Epithelial cell of esophagus (primary cell): Measurements from ENCODE around the gene SLC44A2.

Experiments
- DNase-seq: peaks from one replicate; pipeline ENCODE4 v3.0.0; 2010; ENCODE audit warnings: low read depth
- H3K4me3 ChIP-seq: 2 replicates; pipeline ENCODE4 v1.5.1; 2011; ENCODE audit warnings: mild to moderate bottlenecking, low read length, control low read depth
- TF ChIP-seq, protein P1 (sequence below): IDR thresholded peaks from 2 replicates; pipeline ENCODE4 v1.5.1; 2011; ENCODE audit warnings: low read depth, mild to moderate bottlenecking, low read length, control low read depth, inconsistent platforms; ENCODE audit not compliant: insufficient read depth; ENCODE audit errors: missing control alignments

The SLC44A2 gene

GRCh38 chr19:10681658-10682057 lies 56.3 kb downstream of the SLC44A2 start:
- H3K4me3 ChIP-seq: no peak overlapping the region
- TF ChIP-seq, protein P1, sequence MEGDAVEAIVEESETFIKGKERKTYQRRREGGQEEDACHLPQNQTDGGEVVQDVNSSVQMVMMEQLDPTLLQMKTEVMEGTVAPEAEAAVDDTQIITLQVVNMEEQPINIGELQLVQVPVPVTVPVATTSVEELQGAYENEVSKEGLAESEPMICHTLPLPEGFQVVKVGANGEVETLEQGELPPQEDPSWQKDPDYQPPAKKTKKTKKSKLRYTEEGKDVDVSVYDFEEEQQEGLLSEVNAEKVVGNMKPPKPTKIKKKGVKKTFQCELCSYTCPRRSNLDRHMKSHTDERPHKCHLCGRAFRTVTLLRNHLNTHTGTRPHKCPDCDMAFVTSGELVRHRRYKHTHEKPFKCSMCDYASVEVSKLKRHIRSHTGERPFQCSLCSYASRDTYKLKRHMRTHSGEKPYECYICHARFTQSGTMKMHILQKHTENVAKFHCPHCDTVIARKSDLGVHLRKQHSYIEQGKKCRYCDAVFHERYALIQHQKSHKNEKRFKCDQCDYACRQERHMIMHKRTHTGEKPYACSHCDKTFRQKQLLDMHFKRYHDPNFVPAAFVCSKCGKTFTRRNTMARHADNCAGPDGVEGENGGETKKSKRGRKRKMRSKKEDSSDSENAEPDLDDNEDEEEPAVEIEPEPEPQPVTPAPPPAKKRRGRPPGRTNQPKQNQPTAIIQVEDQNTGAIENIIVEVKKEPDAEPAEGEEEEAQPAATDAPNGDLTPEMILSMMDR: no peak

GRCh38 chr19:10682397-10683063 lies 57.2 kb downstream of the SLC44A2 start:
- TF ChIP-seq, protein P1: no peak
- no peak for DNase-seq
- H3K4me3 ChIP-seq: no peak overlapping the region

More at GRCh38 chr19:10681658-10682057, 56.3 kb downstream of the SLC44A2 start:
- peak; percentile 23 for DNase-seq

DNA sequence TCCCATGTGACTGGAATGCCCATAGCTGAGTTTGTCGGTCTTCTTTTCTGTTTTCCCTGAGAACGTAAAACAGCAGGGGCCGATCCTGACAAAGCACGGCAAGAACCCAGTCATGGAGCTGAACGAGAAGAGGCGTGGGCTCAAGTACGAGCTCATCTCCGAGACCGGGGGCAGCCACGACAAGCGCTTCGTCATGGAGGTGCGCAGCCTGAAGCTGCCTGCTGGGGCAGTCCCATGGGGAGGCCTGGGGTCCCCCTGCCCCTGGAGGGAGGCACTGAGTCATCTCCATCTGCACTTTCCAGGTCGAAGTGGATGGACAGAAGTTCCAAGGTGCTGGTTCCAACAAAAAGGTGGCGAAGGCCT lies 57.7 kb downstream of the SLC44A2 start:
- TF ChIP-seq, protein P1: no peak
- no peak for DNase-seq
- H3K4me3 ChIP-seq: no peak overlapping the region

GRCh38 chr19:10683582-10683981 lies 58.2 kb downstream of the SLC44A2 start:
- TF ChIP-seq, protein P1: no peak
- no peak overlapping the region for H3K4me3 ChIP-seq
- DNase-seq: no peak

DNA sequence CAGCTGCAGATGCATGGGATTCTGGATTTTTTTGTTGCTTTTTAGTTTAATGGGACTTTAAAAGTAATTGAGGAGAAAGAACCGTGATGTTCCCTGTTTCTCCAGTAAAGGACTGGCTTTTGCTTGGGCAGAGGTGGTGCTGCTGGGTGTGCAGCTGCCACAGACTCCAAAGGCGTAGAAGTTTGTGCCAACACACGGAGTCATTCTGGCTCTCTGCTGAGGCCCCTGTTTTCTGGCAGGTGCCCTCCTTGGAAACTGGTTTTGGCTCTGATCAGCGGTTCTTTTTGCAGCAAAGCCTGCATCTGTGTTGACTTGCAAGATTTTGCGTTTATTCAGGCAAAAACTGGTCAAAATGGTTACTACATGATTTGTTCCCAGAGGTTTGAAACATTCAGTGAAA lies 59.9 kb downstream of the SLC44A2 start:
- H3K4me3 ChIP-seq: no peak overlapping the region
- TF ChIP-seq, protein P1: no peak
- no peak for DNase-seq

- TF ChIP-seq, protein P1: no peak
- no peak overlapping the region for H3K4me3 ChIP-seq
- no peak for DNase-seq
These were observed 60.8 kb downstream of the SLC44A2 start for GRCh38 chr19:10686193-10686592.

GRCh38 chr19:10686661-10687517 lies 61.5 kb downstream of the SLC44A2 start:
- no peak overlapping the region for H3K4me3 ChIP-seq
- TF ChIP-seq, protein P1: no peak
- DNase-seq: peak; percentile 78
